ENCODE results near the gene FBXL19.

FBXL19 gene

DNA sequence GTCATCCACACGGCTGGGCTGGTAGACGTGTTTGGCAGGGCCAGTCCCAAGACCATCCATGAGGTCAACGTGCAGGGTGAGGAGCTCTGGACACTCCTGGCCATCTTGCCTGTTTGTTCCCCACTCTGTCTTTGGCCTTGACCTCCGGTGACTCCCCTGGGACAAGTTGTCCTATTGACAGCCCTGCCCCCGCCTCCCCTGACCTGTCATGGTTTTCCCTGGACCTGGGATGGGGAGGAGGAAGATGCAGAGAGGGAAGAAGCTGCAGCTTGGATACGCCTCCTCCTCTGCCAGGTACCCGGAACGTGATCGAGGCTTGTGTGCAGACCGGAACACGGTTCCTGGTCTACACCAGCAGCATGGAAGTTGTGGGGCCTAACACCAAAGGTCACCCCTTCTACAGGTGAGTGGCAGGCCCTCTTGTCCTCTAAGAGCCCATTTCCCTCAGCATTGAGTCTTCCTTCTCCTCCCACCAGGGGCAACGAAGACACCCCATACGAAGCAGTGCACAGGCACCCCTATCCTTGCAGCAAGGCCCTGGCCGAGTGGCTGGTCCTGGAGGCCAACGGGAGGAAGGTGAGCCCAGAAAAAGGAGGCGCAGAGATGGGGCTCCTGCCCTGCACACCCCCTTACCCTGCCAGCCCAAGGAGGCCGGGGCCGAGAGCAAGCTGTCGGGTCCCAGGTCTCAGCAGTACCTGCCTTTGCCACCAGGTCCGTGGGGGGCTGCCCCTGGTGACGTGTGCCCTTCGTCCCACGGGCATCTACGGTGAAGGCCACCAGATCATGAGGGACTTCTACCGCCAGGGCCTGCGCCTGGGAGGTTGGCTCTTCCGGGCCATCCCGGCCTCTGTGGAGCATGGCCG, 63.0 kb downstream of the FBXL19 start:
- no peak for DNase-seq (ENCODE audit: low spot score)

DNA sequence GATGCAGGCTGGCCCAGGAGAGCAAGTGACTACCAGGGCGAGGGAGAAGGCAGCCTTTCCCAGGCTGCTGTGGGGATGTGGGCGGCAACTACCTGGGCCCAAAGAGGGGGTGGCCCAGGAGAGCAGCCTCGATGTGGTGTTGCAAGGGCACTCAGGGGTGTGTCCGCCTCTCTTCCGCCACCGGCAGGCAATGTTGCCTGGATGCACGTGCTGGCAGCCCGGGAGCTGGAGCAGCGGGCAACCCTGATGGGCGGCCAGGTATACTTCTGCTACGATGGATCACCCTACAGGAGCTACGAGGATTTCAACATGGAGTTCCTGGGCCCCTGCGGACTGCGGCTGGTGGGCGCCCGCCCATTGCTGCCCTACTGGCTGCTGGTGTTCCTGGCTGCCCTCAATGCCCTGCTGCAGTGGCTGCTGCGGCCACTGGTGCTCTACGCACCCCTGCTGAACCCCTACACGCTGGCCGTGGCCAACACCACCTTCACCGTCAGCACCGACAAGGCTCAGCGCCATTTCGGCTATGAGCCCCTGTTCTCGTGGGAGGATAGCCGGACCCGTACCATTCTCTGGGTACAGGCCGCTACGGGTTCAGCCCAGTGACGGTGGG, 64.3 kb downstream of the FBXL19 start:
- no peak for DNase-seq (ENCODE audit: low spot score)

DNA sequence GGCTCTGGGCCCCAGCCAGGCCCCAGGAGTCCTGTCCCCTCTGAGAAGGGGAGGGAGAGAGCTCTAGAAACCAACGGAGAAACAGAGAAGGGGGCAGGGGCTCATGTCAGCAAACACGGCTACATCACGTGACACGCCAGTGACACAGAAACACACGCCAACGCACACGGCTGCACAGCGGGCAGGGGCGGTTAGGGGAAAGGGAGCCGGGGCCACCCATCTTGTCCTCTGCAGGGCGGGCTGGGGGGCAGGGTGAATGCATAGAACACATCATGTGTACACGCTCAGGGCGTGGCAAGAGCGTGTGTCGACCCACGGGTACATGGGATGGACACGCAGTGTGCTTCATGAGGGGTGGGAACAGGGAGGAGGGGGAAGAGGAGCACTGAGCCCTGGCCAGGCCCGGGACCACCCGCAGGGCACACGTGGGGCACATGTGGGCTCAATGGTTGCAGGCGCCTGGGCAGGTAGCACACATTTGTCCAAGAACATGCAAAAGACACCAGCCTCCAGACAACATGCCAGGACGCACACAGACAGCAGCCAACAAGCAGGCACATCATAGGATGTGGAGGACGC, 66.2 kb downstream of the FBXL19 start:
- DNase-seq (ENCODE audit: low spot score): no peak

DNA sequence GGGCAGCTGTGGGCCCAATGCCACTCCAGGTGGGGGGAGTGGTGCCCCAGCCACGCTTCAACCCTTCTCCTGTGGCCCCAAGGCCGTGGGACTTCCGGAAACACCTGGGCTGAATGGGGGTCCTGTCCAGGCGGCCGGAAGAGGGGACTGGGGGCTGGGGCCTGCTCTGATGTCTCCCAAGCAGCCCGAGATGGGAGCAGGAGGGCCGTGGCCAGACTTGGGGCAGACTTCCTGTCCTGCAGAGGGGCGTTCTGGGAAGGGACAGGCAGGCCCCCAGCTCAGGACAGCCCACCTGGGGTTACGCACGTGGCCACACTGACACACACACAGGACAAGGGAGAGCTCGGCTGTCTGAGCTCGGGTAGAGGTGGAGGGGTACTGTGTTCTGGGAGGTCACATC, 66.7 kb downstream of the FBXL19 start:
- no peak for DNase-seq (ENCODE audit: low spot score)

DNA sequence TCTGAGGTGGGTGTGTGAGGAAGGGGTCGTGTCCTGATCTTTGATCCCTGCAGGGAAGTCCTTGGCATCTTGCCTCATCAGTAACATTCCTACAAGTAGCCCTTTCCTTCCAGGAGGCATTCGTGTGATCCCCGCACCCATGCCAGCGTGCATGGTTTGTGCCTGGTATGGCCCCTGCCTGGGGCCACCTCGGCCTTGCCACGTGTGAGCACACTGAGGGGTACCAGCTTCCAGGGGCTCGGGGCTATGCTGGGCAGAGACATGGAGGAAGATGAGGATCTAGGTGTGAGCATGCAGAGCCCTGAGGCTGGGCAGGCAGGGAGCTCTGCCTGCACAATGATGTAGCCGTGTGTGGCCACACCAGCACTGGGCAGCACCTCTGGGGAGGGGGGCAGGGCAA, 67.7 kb downstream of the FBXL19 start:
- no peak for DNase-seq (ENCODE audit: low spot score)

DNA sequence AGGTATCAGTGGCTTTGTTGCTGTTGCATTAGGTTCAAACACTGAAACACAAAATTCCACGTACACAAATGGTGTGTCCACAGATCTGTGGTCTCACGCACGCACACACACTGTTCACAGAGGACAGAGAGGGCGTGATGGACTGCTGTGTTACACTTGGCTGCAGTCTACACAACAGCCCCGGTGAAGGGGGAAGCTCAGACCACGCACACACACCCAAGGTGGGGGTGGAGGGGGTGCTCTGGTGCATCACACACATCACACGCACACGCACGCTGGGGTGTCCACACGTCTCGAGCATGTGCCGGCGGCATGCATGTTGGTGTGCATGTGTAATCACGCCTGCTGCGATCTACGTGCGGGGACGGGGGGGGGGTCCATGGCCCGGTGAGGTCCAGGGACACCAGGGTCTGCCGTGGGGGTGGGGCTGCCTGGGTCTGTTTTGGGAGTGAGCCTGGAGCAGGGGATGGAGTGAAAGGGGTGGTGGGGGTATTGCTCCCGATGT, 69.0 kb downstream of the FBXL19 start:
- no peak for DNase-seq (ENCODE audit: low spot score)

DNA sequence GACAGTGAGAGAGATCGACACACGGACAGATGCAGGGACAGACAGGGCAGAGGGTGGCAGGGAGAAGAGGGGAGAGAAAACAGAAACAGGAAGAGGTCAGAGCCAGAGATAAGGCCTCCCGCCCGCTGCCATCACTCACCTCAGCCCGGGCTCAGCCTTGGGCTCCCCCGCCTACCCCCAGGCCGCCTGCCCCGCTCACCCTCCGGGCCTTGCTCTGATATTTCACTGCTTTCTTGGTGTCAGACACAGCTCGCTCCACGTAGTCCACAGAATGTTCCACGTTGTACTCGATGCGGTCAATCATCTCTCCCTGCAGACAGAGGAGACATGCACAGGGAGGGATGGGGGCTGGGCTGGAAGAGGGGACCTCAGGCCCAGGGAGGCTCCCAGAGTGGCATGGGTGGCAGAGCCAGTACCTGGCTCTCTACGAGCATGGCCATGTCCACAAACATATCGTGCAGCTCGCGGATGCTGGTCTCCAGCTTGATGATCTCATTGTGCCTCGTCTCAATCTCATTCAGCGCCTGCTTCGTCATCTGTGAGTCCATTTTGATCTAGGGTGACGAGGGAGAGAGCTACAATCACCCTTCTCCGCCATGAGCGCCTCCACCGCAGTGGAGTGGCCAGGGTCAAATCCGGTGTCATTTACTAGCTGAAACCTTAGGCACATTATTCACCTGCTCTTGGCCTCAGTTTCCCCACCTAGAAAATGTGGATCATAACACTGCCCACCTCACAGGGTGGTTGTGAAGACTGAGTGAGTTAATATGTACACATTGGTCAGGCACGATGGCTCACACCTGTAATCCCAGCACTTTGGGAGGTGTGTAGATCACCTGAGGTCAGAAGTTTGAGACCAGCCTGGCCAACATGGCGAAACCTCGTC, 69.8 kb downstream of the FBXL19 start:
- DNase-seq (ENCODE audit: low spot score): no peak

DNA sequence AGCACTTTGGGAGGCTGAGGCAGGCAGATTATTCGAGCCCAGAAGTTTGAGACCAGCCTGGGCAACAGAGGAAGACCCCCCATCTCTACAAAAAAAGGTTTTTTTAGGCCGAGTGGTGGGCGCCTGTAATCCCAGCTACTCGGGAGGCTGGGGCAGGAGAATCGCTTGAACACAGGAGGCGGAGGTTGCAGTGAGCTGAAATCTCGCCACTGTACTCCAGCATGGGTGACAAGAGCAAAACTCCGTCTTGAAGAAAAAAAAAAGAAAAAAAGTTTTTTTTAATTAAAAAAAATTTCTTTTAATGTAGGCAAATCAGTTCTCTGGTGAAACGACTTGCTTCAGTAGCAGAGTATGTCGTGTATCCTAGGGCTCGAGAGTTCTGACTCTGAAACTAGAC, 72.6 kb downstream of the FBXL19 start:
- no peak for DNase-seq (ENCODE audit: low spot score)

DNA sequence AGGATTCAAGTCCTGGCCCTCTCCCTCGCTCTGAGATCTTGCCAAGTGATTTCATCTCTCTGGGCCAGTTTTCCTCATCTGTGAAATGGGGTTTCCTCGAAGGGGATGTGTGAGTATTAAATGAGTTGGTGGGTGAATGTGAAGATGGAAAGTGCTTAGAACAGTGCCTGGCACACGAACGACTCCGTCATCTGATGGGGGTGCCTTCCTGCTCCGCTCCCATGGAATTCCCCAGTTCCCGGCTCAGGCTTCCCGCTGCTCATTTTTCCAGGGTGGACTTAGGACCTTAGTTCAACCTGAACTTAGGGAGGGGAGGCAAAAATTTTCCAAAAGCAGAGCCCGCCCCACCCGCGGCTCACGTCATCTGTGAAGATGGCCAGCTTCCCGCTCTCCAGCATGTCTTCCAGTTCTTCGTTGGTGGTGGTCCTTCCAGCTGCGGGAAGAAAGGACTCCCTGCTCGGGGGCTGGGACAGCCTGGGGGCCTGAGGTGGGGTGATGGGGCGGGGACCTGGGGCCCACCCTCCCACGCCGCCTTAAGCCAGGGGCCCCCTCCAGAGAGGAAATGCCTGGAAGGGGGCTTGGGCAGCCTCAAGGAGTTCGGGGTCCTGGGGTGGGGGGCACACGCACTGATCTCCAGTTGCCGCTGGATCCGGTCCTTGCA, 73.1 kb downstream of the FBXL19 start:
- DNase-seq (ENCODE audit: low spot score): no peak

DNA sequence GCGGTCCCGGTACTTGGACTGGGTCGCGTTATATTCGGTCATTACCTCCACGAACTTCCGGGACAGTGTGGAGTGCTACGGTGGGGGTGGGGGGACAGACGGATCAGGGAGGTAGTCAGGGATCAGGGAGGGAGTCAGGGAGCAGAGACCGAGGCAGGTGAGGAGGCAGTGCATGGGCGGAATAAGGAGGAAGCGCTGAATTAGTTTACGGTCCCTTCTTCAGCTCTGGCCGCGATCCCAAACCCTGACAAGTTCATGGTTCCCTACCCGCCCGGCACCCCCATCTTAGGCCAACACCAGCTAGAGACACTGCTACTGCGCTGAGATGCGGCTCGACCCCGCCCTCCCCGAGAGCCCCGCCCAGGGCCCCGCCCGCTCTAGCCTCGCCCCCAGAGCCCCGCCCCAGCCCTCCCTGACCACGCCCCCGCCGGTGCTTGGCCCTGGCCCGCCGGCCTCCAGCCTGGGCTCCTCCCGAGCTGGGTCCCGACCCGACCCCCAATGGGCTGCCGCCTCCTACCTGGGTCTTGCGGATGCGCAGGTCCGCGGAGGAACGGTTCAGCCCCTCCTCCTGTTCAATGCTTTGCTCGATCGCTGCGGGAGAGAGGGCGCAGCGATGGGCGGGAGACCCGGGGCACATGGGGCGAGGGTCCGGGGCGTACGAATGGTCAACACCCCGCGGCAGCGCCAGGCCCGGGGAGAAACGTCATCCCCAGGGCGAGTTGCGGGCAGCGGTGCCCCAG, 73.8 kb downstream of the FBXL19 start:
- peak; percentile 82 for DNase-seq (ENCODE audit: low spot score)

DNA sequence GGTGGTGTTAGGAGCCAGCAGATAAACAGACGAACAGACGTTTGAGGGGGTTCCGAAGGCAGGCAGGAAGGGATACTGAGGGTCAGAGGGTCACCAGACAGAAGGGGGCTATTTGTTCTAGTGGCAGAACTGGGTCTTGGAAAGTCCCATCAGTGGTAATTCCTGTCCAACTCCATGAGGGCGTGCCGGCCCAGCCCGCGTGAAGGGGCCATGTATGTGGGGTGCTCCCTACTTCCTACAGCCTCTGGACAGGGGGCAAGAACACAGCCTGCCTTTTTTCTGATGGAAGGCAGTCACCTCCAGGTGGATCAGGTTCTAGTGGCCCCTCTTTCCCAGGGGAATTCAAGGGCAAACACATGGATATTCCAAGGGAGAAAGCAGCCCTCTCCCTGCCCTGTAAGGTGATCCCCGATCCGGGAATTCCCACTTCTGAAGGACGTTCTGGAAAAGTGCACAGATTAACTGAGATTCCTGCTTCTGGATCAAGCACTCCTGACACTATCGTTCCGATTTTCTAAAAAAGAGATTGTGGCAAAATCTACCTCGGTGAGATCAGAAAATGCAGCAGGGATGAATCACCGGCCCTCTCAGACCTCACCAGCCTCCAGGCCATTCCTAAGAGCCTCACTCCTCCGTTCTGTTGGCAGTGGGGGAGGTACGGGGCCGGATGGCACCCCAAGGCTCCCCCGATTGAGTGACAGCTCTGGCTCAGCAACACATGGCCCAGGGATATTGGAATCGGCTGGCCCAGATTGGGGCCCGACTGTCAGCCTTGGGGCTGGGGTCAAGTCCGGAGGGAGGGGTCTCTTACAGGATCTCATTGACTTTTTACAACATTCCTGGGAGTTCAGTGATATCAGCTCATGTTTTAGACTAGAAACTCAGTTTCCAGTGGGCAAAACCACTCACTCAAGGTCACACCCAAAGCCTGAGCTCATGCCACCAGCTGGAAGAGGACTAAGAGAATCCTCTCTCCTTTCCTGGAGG, 74.6 kb downstream of the FBXL19 start:
- DNase-seq (ENCODE audit: low spot score): no peak

Measured in CD4-positive, alpha-beta T cell treated with Interleukin-6 at 100 ng/mL for 8 hours (primary cell).